ENCODE results near the gene RBM34. TPM values are rescaled to one million over a fixed set of nuclear protein-coding genes. Genes with fewer than 3 reads are reported as not detected.
"Not testable (repeated sequence)": the region's sequence is repeated elsewhere in the genome, so short reads cannot be mapped to it uniquely, and the experiment has no call there.

RBM34 gene
- total RNA-seq, 1 experiment from 2014 or later, result 143 TPM

DNA sequence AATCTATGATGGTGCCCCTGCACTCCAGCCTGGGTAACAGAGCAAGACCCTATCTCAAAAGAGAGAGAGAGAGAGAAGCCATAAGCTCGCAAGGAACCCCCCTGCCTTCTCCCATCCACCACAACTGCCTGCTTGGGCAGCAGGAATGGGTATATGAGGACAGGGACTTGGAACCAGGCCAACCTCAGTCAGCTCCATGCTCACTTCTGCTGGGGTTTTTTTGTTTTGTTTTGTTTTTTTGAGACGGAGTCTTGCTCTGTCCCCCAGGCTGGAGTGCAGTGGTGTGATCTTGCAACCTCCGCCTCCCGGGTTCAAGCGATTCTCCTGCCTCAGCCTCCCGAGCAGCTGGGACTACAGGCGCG lies 69.0 kb downstream of the RBM34 start:
- not testable (repeated sequence) for DNase-seq (ENCODE audit: low read depth)

DNA sequence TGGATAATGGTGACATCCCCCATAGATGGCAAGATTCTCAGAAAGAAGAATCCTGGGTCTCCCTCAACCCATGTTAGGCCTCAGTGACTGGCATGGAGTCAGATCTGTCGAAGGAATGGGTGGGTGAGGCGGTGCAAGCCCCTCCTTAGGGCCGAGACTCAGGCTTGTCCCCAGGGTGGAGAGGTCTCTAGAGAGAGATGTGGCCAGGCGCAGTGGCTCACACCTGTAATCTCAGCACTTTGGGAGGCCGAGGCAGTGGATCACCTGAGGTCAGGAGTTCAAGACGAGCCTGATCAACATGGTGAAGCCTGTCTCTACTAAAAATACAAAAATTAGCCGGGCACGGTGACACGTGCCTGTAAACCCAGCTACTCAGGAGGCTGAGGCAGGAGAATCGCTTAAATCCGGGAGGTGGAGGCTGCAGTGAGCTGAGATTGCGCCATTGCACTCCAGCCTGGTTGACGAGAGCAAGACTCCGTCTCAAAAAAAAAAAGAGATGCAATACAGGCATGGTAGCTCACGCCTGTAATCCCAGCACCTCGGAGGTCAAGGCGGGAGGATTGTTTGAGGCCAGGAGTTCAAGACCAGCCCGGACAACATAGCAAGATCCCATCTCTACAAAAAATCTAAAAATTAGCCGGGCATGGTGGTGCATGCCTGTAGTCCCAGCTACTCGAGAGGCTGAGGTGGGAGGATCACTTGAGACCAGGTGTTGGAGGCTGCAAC lies 69.6 kb downstream of the RBM34 start:
- not testable (repeated sequence) for DNase-seq (ENCODE audit: low read depth)

DNA sequence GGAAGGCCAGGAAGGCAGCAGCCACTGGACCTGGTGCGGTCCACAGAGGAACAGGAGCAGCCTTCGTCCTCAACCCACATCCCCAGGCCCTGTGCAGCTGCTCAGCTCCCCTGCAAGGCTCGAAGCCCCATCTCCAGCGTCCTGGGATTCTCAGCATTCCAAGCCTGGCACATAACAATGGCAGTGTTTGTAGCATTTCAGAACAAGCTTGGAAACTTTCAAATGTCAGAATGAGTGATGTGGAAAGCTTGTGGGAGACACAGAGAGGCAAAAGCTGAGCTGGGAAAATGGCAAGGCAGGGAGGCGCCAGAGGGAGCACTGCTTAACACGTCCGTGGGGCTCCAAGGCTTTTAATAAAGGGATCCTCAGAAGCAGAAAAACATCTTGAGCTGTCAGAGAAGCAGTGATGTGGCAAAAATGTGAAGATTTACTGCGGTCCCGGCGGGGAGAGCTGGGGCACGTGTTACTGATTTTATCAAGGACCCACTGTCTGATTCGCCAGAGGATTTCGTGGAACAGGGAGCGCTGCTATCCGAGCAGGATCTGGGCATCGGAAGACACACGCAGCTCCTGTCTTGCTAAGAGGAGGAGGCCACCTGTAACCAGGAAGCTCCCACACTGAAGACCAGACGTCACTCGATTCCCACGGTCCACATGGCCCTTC lies 70.5 kb downstream of the RBM34 start:
- DNase-seq (ENCODE audit: low read depth), result no peak

DNA sequence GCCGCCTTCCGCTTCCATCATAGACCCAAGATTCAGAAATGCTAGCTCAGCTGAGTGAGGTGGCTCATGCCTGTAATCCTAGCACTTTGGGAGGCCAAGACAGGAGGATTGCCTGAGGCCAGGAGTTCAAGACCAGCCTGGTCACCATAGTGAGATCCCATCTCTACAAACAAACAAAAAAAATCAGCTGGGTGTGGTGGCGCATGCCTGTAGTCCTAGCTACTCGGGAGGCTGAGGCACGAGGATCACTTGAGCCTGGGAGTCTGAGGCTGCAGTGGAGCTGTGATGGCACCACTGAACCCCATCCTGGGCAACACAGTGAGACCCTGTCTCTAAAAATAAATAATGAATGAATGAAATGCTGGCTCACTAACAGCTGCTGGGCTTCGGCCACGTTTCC lies 72.1 kb downstream of the RBM34 start:
- DNase-seq (ENCODE audit: low read depth), result no peak

DNA sequence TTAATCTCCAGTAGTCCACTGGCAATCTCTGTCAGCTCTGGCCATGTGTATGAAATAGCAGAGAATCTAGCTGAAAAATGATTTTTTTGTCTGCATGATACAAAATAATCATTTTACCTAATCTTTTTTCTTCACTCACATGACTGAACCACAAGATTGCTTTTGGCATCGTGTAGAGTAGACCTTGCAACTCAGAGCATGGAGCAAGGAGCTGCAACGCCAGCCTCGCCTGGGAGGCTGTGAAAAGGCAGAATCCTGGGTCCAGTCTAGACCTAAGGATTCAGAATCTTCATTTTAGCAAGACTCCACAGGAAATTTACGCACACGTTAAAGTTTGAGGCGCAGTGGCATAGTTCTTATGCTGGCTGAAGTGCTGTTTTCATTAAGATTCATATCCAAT lies 72.6 kb downstream of the RBM34 start:
- no peak for DNase-seq (ENCODE audit: low read depth)

DNA sequence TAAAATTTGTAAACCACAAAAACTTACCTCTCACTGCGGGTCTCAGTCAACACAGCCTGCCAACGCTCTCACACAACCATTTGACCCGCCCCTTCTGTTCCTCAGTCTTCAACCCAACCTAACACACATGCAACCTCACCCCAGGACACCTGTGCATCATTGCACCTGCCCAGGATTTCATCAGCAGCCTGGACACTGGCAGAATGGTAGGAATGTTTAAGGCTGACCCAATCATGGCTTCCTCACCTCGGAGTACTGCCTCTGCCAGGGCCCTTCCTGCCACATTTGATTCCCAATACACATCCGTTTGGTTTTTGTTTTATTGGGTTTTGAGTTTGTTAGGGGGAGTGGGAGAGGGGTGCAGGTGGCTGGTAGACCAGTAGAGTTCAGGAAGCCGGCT lies 73.1 kb downstream of the RBM34 start:
- no peak for DNase-seq (ENCODE audit: low read depth)

DNA sequence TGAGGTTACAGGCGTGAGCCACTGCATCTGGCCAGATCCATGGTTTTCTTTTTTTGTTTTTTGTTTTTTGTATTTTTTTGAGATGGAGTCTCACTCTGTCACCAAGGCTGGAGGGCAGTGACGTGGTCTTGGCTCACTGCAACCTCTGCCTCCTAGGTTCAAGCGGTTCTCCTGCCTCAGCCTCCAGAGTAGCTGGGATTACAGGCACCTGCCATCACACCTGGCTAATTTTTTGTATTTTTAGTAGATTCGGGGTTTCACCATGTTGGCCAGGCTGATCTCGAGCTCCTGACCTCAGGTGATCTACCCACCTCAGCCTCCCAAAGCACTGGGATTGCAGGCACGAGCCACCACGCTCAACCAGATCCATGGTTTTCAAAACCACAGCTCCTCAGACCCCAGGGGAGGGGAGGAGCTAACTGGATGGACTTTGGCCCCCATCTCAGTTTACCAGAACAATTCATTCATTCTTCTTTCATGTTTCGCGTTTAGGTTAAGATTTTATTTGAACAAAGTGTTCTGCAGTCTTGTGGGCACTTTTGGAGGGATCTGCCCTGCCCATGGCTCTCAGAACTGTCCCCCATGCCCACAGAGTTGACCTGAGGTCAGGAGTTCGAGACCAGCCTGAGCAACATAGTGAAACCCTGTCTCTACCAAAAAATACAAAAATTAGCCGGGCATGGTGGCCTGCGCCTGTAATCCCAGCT lies 75.5 kb downstream of the RBM34 start:
- DNase-seq (ENCODE audit: low read depth), result not testable (repeated sequence)

Other genes with a start within 250 kb of the RBM34 start
- gene TOMM20, start 32.4 kb downstream of the RBM34 start, total RNA-seq (2014; rRNA removed; shearing (Covaris generic)), result 73.2 and 86.1 TPM in 2 replicates
- gene ARID4B, start 166.9 kb upstream of the RBM34 start, total RNA-seq (2014; rRNA removed; shearing (Covaris generic)), result 18.7 and 22.9 TPM in 2 replicates
- gene GGPS1, start 167.3 kb upstream of the RBM34 start, total RNA-seq (2014; rRNA removed; shearing (Covaris generic)), result 31.6 and 43.2 TPM in 2 replicates
- gene TBCE, start 206.2 kb upstream of the RBM34 start, total RNA-seq (2014; rRNA removed; shearing (Covaris generic)), result 31.9 and 71.7 TPM in 2 replicates